ENCODE measurements around the gene GPR42.
"Not testable (repeated sequence)": the region's sequence is repeated elsewhere in the genome, so short reads cannot be mapped to it uniquely, and the experiment has no call there.

Gene GPR42

DNA sequence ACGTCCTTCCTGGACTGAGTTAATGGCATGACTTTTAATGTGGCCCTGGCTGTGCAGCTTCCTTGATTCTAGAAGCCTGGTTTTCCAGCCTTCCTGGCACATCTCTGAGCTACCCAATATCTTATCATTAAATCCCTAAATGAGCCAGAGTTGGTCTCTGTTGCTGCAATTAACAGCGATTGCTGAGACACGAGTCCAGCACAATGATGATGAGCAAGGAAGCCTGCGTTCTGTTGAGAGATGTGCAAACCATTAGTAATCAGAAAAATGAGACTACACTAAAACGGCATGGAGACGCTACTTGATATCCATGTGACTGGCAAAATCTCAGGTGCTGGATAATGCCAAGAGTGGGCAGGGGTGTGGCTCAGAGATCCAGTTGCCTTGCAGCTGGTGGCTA, 26.2 kb downstream of the GPR42 start:
- DNase-seq: no peak

DNA sequence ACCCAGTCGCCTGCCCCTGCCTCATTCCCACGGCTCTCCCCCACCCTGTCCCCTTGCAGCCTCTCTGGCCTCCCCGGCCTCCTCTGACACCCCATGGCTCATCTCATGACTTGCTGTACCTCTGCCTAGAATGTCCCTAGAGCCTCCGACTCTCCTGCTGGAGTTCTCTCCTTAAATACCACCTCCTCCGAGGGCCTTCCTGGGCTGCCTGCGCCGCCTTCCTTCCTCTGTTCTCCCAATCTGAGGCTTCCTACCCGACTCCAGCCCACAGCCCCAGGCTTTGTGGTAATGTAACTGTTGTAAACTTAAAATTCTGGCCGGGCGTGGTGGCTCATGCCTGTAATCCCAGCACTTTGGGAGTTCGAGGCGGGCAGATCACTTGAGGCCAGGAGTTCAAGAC, 27.7 kb downstream of the GPR42 start:
- no peak for DNase-seq

- DNase-seq: no peak
Observed at GRCh38 chr19:35399231-35399630, 28.4 kb downstream of the GPR42 start.

DNA sequence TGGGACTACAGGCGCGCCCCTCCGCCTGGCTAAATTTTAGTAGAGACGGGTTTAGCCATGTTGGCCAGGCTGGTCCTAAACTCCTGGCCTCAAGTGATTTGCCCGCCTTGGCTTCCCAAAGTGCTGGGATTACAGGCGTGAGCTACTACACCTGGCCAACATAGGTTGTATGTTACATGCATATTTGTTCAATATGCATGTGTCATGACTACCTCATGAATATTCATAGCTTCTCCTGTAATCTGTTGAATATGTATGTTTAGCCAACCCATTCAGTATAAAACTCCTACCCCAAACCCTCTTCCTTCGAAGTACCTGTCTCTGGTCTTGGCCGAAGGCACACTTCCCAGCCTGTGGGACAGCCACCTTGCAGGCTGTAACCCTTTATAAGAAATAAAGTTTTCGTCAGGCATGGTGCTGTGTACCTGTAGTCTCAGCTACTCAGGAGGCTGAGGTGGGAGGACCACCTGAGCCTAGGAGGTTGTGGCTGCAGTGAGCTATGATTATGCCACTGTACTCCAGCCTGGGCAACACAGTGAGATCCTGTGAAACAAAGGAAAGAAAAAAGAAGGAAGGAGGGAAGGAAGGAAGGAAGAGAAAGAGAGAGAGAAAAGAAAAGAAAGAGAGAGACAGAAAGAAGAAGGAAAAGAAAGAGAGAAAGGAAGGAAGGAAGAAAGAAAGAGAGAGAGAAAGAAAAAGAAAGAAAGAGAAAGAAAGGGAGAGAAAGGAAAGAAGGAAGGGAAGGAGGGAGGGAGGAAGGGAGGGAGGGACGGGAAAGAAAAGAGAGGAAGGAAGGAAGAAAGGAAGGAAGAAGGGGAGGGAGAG, 29.3 kb downstream of the GPR42 start:
- no peak for DNase-seq

- DNase-seq: no peak
Observed at GRCh38 chr19:35400773-35401100, 29.9 kb downstream of the GPR42 start.

- not testable (repeated sequence) for DNase-seq
Observed at GRCh38 chr19:35401416-35401815, 30.5 kb downstream of the GPR42 start.

DNA sequence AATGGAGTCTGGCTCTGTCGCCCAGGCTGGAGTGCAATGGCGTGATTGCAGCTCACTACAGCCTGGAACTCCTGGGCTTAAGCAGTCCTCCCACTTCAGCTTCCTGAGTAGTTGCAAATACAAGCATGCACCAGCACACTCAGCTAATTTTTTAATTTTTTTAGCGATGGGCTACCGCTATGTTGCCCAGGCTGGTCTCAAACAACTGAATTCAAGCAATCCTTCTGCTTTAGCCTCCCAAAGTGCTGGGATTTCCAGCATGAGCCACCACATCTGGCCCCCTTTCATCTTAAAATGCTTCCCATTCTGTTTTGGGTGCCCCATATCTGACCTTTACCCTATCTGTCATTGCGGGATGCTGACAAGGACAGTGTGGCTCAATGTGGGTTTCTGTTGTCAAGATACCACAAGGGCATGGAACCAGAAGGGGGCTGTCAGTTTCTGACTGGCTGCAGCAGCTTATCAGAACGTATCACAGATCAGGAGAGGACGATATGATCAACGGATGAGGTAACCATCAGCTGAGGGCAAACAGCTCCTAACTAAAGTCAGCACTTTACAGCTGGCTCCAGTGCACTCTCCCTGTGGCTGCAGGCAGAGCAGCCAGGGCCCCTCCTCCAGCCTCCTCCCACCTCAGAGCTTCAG, 32.4 kb downstream of the GPR42 start:
- no peak for DNase-seq

GRCh38 chr19:35404879-35405622, 34.2 kb downstream of the GPR42 start:
- DNase-seq: no peak

DNA sequence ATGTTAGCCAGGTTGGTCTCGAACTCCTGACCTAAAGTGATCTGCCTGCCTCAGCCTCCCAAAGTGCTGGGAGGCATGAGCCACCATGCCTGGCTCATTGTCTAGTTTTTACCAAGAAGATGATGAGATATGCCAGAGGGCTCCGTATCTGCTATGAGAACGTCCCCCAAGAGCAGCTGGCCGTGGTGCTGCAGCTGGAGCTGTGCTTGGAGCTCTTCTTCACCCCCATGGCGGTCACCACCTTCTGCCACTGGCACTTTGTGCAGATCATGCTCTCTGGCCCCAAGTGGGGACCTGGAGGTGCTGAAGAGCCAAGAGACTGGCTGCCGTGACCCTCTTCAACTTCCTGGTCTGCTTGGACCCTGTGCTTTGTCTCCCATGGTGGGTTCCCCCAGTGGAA, 36.8 kb downstream of the GPR42 start:
- no peak for DNase-seq

DNA sequence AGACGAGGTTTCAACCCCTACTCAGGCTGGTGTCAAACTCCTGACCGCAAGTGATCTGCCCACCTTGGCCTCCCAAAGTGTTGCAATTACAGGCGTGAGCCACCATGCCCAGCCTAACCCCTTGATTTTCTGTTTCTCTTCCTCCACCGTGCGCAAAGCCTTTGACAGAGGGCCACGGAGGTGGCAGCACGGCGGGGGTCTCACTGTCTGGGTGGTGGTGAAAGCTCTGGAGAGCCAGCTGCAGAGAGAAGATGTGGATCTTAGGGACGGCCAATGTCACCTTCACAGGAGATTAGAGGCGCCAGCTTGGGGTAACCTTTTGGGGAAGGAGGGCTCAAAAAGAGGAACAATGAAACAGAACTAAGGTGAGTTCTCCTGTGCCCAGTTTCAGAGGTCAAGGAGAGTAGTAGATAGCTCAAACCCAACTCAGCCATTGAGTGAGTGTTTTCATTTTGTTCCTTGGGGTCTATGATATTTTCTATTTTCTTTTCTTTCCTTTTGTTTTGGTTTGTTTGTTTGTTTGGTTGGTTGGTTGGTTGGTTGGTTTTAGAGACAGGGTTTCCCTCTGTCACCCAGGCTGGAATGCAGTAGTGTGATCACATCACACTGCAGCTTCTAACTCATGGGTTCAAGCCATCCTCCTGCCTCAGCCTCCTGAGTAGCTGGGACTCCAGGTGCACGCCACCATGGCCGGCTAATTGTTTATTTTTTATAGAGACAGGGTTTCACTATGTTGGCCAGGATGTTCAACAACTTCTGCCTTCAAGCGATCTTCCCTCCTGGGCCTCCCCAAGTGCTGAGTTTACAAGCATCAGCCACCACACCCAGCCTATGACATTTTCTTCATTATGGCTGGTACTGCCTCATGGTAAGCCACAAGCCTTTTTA, 37.7 kb downstream of the GPR42 start:
- no peak for DNase-seq

- DNase-seq: no peak
Observed at GRCh38 chr19:35409191-35409590, 38.3 kb downstream of the GPR42 start.

DNA sequence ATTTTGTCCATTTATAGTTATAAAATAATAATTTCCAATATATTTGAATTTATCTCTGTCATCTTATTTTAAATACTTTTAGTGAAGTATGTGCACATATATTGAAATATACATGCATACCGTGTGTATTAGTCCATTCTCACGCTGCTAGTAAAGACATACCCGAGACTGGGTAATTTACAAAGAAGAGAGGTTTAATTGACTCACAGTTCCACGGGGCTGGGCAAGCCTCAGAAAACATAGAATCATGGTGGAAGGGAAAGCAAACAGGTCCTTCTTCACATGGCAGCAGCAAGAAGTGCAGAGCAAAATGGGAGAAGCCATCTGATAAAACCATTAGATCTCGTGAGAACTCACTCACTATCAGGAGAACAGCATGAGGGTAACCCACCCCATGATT, 39.6 kb downstream of the GPR42 start:
- DNase-seq: no peak

DNA sequence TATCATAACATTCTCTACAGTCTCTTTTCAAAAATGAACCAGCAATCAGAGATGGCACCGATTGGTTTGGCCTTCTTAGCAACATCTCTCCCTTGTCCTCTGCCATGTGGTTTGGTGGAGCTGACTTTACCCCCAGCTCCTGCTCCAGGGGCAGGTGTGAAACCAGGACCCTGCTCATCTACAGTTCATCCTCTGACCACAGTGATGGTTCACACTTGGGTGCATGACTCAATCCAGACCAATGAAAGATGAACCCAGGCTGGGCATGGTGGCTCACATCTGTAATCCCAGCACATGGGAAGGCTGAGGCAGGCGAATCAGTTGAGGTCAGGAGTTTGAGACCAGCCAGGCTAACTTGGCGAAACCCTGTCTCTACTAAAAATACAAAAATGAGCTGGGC, 43.6 kb downstream of the GPR42 start:
- no peak for DNase-seq

GRCh38 chr19:35416331-35416730, 45.5 kb downstream of the GPR42 start:
- no peak for DNase-seq

- DNase-seq: no peak
Observed at GRCh38 chr19:35417278-35417677, 46.4 kb downstream of the GPR42 start.

GRCh38 chr19:35417713-35418534, 47.1 kb downstream of the GPR42 start:
- DNase-seq: no peak

DNA sequence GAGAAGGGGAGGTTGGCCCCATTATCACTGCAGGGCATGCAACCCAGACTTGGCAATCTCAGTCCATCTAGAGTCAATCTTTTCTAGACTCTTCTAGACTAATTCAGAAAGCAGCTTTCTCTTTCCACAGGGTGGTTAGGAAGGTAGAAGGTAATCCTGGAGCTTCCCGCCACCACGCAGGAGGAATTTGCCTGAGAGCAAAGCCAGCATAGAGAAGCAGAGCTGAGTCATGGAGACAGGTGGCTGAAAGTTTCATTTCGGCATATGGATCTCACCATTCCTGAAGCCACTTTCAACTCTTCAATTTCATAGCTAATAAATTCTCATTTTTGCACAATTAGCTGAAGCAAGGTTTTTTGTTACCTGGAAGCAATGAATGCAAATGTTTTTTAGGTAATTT, 48.2 kb downstream of the GPR42 start:
- no peak for DNase-seq

DNA sequence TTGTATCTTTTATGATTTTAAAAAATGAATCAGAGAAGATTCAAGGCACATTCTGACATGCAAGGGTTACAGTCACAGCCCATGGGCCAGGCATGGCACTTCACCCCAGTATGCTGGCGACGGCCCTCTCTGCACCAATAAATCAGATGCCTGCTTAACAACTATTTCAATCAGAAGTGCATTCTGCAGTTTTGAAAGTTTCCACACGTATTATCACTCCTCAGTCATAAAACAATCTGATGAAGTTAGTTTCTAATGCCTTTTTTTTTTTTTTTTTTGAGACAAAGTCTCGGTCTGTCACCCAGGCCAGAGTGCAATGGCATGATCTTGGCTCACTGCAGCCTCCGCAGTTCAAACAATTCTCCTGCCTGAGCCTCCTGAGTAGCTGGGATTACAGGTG, 48.9 kb downstream of the GPR42 start:
- DNase-seq: no peak

- no peak for DNase-seq
Observed at GRCh38 chr19:35421362-35421761, 50.5 kb downstream of the GPR42 start.
